ENCODE measurements around the gene ZP2.

GRCh38 chr16:21227866-21228265 is 16.5 kb upstream of the ZP2 start:
- TF ChIP-seq TAF1 (IDR thresholded peaks at IDR 0.05; ENCODE audit: borderline replicate concordance, low read depth, low read length) (no peak), POLR2A (IDR thresholded peaks at IDR 0.05; ENCODE audit: low read depth, low read length) (no peak), POLR2AphosphoS5 (IDR thresholded peaks at IDR 0.05; ENCODE audit: low read depth, low read length) (no peak)

Data from GM12892 (cell line).